ENCODE data around the gene KCNJ15. TPM values are rescaled to one million over a fixed set of nuclear protein-coding genes. Genes with fewer than 3 reads are reported as not detected.
A peak's percentile ranks its signal among the peaks of the same experiment; 100 is the strongest.

KCNJ15 gene
- total and polyA plus RNA-seq, 11 donors = 0.07 to 1.8 (median 0.38) TPM

DNA sequence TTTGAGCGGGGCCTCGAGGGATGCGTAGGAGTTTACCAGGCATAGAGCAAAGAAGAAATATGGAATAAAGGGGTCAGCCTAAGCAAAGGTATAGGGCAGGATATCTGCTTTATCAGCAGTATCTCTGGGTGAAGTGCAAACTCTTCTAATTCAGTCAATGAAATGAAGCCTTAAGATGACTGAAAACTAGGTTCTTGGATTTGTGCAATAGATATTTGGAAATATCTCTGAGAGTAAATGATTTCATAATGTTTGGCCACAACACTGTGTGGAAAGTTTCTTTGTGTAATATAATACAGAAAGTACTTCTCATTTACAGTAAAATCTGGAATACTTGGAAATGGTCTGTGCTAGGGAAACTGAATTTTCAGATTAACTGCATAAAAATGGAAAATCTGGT is 26.1 kb downstream of the KCNJ15 start:
- WGBS, 4 donors = 94 to 99% (median 98%) methylated on average over 3 of the region's 3 CpGs
- no peaks in the 10 kb centered on the region for H3K27me3 ChIP-seq
- peak overlapping the region in 1 of 12 donors; percentile 89 for H3K27ac ChIP-seq
- no peaks in the 10 kb centered on the region for H3K36me3 ChIP-seq
- H3K4me3 ChIP-seq = no peak overlapping the region
- H3K4me1 ChIP-seq = peaks cover 0 to 35% (median 0%) of the 10 kb centered on the region in 12 donors
- intact Hi-C loops (cut with DNase I) = loop anchor here in 1 of 10 donors (10.0 kb wide), 1 partner anchor 58 kb away; no protein-coding TSS in a partner anchor
- no peak for DNase-seq
- no peak for TF ChIP-seq POLR2A (IDR thresholded peaks at IDR 0.05)
- TF ChIP-seq, protein P1, sequence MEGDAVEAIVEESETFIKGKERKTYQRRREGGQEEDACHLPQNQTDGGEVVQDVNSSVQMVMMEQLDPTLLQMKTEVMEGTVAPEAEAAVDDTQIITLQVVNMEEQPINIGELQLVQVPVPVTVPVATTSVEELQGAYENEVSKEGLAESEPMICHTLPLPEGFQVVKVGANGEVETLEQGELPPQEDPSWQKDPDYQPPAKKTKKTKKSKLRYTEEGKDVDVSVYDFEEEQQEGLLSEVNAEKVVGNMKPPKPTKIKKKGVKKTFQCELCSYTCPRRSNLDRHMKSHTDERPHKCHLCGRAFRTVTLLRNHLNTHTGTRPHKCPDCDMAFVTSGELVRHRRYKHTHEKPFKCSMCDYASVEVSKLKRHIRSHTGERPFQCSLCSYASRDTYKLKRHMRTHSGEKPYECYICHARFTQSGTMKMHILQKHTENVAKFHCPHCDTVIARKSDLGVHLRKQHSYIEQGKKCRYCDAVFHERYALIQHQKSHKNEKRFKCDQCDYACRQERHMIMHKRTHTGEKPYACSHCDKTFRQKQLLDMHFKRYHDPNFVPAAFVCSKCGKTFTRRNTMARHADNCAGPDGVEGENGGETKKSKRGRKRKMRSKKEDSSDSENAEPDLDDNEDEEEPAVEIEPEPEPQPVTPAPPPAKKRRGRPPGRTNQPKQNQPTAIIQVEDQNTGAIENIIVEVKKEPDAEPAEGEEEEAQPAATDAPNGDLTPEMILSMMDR (IDR thresholded peaks at IDR 0.05) = no peak
- ATAC-seq = peak in 1 of 4 donors; percentile 47
- no peaks in the 10 kb centered on the region for H3K9me3 ChIP-seq

- no peak overlapping the region for H3K4me3 ChIP-seq
These were observed 27.4 kb downstream of the KCNJ15 start for GRCh38 chr21:38284216-38284615.

DNA sequence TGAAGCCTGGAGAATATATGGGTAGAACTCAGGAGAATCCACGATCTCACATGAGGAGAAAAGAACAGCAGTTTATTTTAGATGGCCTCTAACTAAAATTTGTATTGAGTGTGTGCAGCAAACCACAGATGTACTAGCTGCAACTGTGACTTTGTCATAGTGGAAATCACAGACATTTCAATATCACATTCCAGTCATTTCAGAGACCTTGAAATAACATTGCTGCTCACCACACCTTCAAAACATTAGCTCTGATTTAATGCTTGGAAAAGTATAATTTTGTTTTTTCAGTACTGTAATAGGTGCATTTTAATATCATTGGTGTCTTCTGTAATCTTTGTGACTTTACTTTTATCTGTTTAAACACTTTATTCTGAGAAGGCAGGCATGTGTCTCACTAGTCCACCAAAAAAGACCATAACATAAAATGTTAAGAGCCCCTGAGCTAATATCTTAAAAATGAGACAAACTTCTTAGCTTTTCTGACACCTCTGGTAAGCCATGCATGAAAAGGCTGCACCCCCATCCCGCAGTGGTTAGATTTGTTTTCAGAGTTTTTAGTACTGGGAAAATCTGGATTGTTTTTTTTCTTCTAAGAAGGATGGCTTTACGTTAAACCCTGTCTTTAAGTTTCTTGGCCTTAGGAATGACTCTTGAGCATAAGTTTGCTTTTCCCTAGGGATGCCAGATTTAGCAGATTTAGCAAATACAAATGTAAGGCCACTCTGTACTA is 30.1 kb downstream of the KCNJ15 start:
- Histone ChIP-seq H3K4me1 (peaks cover 0 to 22% (median 0%) of the 10 kb centered on the region in 12 donors), H3K36me3 (no peaks in the 10 kb centered on the region), H3K27ac (no peak overlapping the region), H3K27me3 (no peaks in the 10 kb centered on the region), H3K4me3 (no peak overlapping the region), H3K9me3 (no peaks in the 10 kb centered on the region)
- intact Hi-C loops (cut with DNase I) = loop anchor here in 2 of 10 donors (2.0 to 10.0 kb wide), 2 partner anchors 36 to 62 kb away; no protein-coding TSS in a partner anchor
- DNase-seq (no peak), ATAC-seq (no peak)
- 65 to 76% (median 73%) methylated on average over 3 of the region's 3 CpGs for WGBS, 4 donors
- TF ChIP-seq, protein P1 (IDR thresholded peaks at IDR 0.05) = no peak

More at GRCh38 chr21:38284216-38284615, 27.4 kb downstream of the KCNJ15 start:
- Histone ChIP-seq H3K9me3 (no peaks in the 10 kb centered on the region), H3K27ac (peak overlapping the region in 1 of 12 donors; percentile 89), H3K27me3 (no peaks in the 10 kb centered on the region), H3K4me1 (peaks cover 0 to 34% (median 0%) of the 10 kb centered on the region in 12 donors), H3K36me3 (no peaks in the 10 kb centered on the region)
- intact Hi-C loops (cut with DNase I) = loop anchor here in 1 of 10 donors (10.0 kb wide), 1 partner anchor 59 kb away; no protein-coding TSS in a partner anchor
- DNase-seq (no peak), ATAC-seq (no peak)
- TF ChIP-seq POLR2A (IDR thresholded peaks at IDR 0.05) = no peak
- TF ChIP-seq, protein P1 (IDR thresholded peaks at IDR 0.05) = no peak
- WGBS, 4 donors = 92 to 95% (median 94%) methylated on average over 6 of the region's 6 CpGs

DNA sequence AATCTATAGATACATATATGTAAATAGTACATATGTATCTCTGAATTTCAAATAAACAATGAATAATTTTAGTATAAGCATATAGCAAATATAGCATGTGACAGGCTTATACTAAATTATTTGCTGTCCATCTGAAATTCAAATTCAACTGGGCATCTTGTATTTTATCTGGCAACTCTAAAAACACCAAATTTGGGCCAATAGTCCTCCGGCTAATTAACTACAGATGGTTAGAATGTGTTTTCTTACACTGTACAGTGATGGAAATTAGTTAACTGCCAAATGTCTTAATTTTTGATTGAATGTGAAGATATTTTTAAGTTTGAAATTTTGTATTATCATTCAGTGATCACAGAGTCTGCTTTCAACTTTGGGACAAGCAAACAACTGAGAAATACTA is 30.7 kb downstream of the KCNJ15 start:
- H3K4me3 ChIP-seq = no peak overlapping the region
- no peaks in the 10 kb centered on the region for H3K9me3 ChIP-seq
- H3K36me3 ChIP-seq = no peaks in the 10 kb centered on the region
- ATAC-seq (no peak), DNase-seq (no peak)
- TF ChIP-seq, protein P1 (IDR thresholded peaks at IDR 0.05) = no peak
- no peak for TF ChIP-seq POLR2A (IDR thresholded peaks at IDR 0.05)
- 84 to 95% (median 91%) methylated on average over 1 of the region's 1 CpG for WGBS, 4 donors
- H3K4me1 ChIP-seq = peaks cover 0 to 21% (median 0%) of the 10 kb centered on the region in 12 donors
- intact Hi-C loops (cut with DNase I) = loop anchor here in 2 of 10 donors (2.0 to 10.0 kb wide), 2 partner anchors 37 to 63 kb away; no protein-coding TSS in a partner anchor
- no peak overlapping the region for H3K27ac ChIP-seq
- no peaks in the 10 kb centered on the region for H3K27me3 ChIP-seq

Data from heart left ventricle (tissue), 16 donors.